ENCODE data around the gene SLC44A2. TPM values are rescaled to one million over a fixed set of nuclear protein-coding genes. Genes with fewer than 3 reads are reported as not detected.

The SLC44A2 gene
- total RNA-seq, 1 experiment from 2014 or later, result 130 TPM

DNA sequence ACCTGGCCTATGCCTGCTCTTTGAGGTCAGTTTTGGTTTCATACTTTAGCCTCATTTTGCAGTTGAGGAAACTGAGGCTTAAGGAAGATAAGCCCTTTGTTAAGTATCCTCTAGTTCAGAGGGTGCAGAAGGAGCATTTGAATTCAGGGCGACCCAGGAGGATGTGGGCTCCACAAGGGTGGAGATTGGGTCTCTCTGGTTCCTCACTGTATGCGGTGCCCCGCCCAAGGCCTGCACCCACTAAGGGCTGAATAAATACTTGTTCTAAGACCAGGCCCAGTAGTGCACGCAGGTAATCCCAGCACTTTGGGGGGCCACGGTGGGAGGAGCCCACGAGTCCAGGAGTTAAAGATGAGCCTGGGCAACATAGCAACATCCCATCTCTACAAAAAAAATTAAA, 768 bp upstream of the SLC44A2 start:
- H3K36me3 Mint-ChIP-seq (ENCODE audit: insufficient read depth, unreplicated experiment), result peaks cover 18% of the 10 kb centered on the region
- DNase-seq, result no peak
- H3K27ac Mint-ChIP-seq (ENCODE audit: unreplicated experiment), result no peak overlapping the region
- H3K4me3 Mint-ChIP-seq (ENCODE audit: low read depth, unreplicated experiment), result peak overlapping the region; percentile 82
- no peaks in the 10 kb centered on the region for H3K27me3 Mint-ChIP-seq (ENCODE audit: unreplicated experiment)
- CTCF ChIA-PET, result interaction anchor here (0.6 to 0.9 kb wide), 2 partner anchors 20 to 40 kb away, joined by 7 to 10 read pairs; no protein-coding TSS in a partner anchor
- TF ChIP-seq, protein P1, sequence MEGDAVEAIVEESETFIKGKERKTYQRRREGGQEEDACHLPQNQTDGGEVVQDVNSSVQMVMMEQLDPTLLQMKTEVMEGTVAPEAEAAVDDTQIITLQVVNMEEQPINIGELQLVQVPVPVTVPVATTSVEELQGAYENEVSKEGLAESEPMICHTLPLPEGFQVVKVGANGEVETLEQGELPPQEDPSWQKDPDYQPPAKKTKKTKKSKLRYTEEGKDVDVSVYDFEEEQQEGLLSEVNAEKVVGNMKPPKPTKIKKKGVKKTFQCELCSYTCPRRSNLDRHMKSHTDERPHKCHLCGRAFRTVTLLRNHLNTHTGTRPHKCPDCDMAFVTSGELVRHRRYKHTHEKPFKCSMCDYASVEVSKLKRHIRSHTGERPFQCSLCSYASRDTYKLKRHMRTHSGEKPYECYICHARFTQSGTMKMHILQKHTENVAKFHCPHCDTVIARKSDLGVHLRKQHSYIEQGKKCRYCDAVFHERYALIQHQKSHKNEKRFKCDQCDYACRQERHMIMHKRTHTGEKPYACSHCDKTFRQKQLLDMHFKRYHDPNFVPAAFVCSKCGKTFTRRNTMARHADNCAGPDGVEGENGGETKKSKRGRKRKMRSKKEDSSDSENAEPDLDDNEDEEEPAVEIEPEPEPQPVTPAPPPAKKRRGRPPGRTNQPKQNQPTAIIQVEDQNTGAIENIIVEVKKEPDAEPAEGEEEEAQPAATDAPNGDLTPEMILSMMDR (IDR thresholded peaks at IDR 0.05; ENCODE audit: unreplicated experiment), result no peak
- intact Hi-C loops (cut with micrococcal nuclease; ENCODE audit: unreplicated experiment), result no loop called here
- no TSS peak for BruUV-seq (replicated peaks)
- peaks cover 20% of the 10 kb centered on the region for H3K4me1 Mint-ChIP-seq (ENCODE audit: low read depth, unreplicated experiment)
- no peaks in the 10 kb centered on the region for H3K9me3 Mint-ChIP-seq (ENCODE audit: low read depth, unreplicated experiment)

DNA sequence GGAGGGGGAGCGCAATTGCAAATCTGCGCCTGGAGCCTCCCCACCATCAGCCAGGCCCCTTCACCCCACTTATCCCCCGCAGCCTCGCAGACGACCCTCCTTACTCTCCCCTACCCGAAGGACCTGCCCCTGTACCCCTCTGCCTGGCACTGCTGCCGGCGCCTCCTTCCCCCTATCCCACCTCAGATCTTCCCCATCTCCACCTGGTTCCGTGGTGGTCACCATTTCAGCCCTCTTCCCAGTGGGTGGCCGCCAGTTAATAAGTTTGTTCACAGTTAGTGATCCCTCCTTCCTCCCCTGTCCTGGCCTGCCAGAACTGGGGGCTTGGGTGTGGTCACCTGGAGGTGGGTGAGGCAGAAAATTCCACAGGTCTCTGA, 397 bp downstream of the SLC44A2 start:
- intact Hi-C loops (cut with micrococcal nuclease; ENCODE audit: unreplicated experiment), result no loop called here
- peaks cover 24% of the 10 kb centered on the region for H3K36me3 Mint-ChIP-seq (ENCODE audit: insufficient read depth, unreplicated experiment)
- TF ChIP-seq, protein P1 (IDR thresholded peaks at IDR 0.05; ENCODE audit: unreplicated experiment), result no peak
- peaks cover 17% of the 10 kb centered on the region for H3K4me1 Mint-ChIP-seq (ENCODE audit: low read depth, unreplicated experiment)
- H3K9me3 Mint-ChIP-seq (ENCODE audit: low read depth, unreplicated experiment), result no peaks in the 10 kb centered on the region
- H3K27ac Mint-ChIP-seq (ENCODE audit: unreplicated experiment), result peak overlapping the region; percentile 84
- TSS peak; percentile 70 for BruUV-seq (replicated peaks)
- CTCF ChIA-PET, result interaction anchor here (1.7 kb wide), 1 partner anchor 18 kb away, joined by 9 read pairs; no protein-coding TSS in a partner anchor
- peak overlapping the region; percentile 82 for H3K4me3 Mint-ChIP-seq (ENCODE audit: low read depth, unreplicated experiment)
- DNase-seq, result no peak
- no peaks in the 10 kb centered on the region for H3K27me3 Mint-ChIP-seq (ENCODE audit: unreplicated experiment)

DNA sequence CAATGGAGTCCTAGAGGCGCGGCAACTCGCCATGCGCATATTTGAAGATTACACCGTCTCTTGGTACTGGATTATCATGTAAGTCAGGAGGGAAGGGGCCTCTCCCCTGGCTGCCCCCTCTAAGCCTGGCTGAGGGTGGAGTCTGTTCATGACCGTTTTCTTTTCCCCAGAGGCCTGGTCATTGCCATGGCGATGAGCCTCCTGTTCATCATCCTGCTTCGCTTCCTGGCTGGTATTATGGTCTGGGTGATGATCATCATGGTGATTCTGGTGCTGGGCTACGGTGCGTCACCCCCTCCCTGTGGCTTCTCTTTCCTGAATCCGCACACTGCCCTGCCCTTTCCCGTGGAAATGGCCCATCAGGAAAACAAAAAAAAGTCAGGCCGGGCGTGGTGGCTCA, 6.5 kb downstream of the SLC44A2 start:
- H3K9me3 Mint-ChIP-seq (ENCODE audit: low read depth, unreplicated experiment), result no peaks in the 10 kb centered on the region
- DNase-seq, result no peak
- peaks cover 37% of the 10 kb centered on the region for H3K36me3 Mint-ChIP-seq (ENCODE audit: insufficient read depth, unreplicated experiment)
- CTCF ChIA-PET, result no interaction called here
- intact Hi-C loops (cut with micrococcal nuclease; ENCODE audit: unreplicated experiment), result no loop called here
- BruUV-seq (replicated peaks), result no TSS peak
- no peak overlapping the region for H3K27ac Mint-ChIP-seq (ENCODE audit: unreplicated experiment)
- TF ChIP-seq, protein P1 (IDR thresholded peaks at IDR 0.05; ENCODE audit: unreplicated experiment), result no peak
- H3K27me3 Mint-ChIP-seq (ENCODE audit: unreplicated experiment), result no peaks in the 10 kb centered on the region
- no peaks in the 10 kb centered on the region for H3K4me1 Mint-ChIP-seq (ENCODE audit: low read depth, unreplicated experiment)
- H3K4me3 Mint-ChIP-seq (ENCODE audit: low read depth, unreplicated experiment), result no peak overlapping the region

DNA sequence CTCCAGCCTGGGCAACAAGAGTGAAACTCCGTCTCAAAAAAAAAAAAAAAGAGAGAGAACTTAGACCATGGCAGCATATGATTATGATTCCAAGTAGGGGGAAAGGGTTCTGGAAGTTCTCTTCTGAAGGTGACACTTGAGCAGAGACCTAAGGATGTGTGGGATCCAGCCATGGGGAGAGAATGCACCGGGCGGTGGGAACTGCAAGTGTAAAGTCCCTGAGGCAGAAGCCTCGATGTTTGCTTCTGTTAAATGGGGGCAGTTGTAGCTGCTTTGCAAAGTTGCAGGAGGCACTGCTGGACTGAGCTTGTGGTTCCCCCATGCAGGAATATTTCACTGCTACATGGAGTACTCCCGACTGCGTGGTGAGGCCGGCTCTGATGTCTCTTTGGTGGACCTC, 9.1 kb downstream of the SLC44A2 start:
- CTCF ChIA-PET, result no interaction called here
- H3K4me3 Mint-ChIP-seq (ENCODE audit: low read depth, unreplicated experiment), result no peak overlapping the region
- intact Hi-C loops (cut with micrococcal nuclease; ENCODE audit: unreplicated experiment), result no loop called here
- H3K27me3 Mint-ChIP-seq (ENCODE audit: unreplicated experiment), result no peaks in the 10 kb centered on the region
- BruUV-seq (replicated peaks), result no TSS peak
- no peaks in the 10 kb centered on the region for H3K9me3 Mint-ChIP-seq (ENCODE audit: low read depth, unreplicated experiment)
- H3K36me3 Mint-ChIP-seq (ENCODE audit: insufficient read depth, unreplicated experiment), result peaks cover 53% of the 10 kb centered on the region
- TF ChIP-seq, protein P1 (IDR thresholded peaks at IDR 0.05; ENCODE audit: unreplicated experiment), result no peak
- H3K27ac Mint-ChIP-seq (ENCODE audit: unreplicated experiment), result no peak overlapping the region
- no peaks in the 10 kb centered on the region for H3K4me1 Mint-ChIP-seq (ENCODE audit: low read depth, unreplicated experiment)
- DNase-seq, result no peak
